NK-92 (cell line): ENCODE data around the gene BCL2L2.

Experiments used
- DNase-seq: peaks from one replicate; lab custom pipeline; 2025; ENCODE audit not compliant: unreplicated experiment; lab: John Stamatoyannopoulos, UW

BCL2L2 gene

DNA sequence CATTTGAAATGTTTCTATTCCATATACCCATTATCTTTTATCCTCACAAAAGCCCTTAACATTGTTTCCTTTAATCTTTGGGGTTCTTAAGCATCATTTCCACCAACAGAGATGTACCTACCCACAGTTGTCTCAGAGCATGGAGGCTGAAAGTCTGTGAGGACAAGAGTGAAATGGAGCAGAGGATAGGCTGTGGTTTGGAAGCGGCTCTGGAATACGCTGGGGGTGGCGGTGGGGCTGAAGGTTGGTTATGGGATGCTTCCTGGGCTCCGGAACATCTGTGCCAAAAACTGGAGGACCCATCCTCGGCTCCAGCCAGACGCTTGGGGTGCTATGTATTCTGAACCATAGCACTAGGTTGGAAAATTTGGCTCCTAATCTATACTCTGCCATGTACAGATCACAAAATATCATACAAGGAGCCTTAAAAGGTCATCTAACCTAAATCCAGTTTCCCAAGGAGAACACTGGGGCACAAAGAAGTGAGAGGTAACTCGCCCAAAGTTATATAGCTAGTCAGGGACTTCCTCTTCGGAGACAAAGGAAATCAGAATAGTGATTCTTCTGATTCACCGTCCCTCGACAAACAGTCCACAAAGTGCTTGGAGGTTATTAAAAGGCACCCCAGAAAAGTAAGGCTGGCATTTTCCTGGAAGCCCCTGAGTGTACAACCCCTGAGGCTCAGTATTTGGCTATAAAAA, 6.5 kb upstream of the BCL2L2 start:
- no peak for DNase-seq

DNA sequence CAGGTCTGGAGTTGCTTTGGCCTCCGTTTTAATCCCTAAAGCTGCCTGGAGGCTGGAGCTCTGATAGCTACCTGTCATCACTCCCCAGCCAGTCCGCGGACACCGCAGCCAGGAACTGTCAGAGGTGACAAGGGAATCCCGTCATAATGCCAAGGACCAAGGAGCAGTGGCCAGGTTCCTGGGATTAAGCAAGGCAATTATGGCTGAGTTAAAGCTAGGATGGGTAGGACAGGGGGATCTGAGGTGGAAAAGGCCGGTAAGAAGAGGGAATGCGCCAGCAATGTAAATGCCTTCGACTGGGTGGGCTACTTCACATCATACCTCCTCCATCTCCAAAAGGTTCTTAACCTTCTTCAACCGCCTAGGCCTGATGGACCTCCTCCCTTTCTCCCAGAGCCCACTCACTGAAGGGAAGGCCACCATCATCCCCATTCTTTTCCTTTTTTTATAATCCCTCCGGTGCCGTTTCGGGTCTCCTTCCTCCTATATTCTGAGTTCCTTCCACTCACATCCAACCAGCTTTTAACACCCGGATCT, 5.9 kb upstream of the BCL2L2 start:
- DNase-seq = no peak

DNA sequence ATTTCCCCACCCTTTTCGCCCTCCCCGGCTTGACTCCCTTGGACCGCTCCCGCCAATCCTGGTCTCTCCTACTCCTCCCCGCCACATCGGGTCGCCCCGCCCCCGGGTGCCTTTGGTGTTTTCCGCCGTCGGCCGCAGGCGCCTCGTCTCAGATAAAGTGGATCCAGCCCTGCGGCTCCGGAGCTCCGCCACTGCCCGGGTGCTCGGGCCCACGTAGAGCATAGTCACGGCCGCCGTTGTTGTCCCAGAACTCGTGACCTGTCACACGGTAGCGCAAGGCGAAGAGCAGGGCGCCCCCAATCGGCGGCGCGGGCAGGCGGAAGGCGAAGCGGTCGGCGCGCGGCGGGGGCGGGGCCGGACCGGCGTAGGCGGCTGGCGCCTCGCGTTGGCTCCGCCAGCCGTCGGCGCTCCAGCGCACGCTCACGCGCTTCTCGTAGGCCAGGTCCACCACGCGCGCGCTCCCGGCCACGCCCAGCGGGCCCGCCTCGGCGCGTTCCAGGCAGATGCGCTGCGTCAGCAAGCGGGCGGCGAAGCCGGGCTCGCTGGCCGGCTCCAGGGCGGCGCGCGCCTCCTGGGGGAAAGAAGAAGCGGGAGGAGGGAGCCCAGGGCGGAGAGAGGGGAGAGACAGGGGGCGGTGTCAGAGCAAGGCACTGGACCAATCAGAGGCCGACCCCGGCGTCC, 5.2 kb upstream of the BCL2L2 start:
- peak; percentile 77 for DNase-seq

DNA sequence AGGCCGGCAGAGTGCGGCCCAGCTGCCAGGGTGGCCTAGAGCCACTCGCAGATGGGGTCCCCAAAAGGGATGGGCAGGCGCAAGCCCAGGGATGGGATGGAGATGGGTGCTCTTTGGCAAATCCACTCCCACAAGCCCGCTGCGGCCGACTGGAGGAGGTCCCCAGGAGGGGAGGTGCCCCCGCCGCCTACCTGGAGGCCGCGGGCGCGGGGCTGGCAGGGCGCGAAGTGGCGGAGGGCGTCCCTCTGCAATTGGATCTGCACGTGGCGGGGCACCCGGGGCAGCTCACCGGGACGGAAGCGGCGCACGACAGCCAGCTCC, 4.7 kb upstream of the BCL2L2 start:
- no peak for DNase-seq

DNA sequence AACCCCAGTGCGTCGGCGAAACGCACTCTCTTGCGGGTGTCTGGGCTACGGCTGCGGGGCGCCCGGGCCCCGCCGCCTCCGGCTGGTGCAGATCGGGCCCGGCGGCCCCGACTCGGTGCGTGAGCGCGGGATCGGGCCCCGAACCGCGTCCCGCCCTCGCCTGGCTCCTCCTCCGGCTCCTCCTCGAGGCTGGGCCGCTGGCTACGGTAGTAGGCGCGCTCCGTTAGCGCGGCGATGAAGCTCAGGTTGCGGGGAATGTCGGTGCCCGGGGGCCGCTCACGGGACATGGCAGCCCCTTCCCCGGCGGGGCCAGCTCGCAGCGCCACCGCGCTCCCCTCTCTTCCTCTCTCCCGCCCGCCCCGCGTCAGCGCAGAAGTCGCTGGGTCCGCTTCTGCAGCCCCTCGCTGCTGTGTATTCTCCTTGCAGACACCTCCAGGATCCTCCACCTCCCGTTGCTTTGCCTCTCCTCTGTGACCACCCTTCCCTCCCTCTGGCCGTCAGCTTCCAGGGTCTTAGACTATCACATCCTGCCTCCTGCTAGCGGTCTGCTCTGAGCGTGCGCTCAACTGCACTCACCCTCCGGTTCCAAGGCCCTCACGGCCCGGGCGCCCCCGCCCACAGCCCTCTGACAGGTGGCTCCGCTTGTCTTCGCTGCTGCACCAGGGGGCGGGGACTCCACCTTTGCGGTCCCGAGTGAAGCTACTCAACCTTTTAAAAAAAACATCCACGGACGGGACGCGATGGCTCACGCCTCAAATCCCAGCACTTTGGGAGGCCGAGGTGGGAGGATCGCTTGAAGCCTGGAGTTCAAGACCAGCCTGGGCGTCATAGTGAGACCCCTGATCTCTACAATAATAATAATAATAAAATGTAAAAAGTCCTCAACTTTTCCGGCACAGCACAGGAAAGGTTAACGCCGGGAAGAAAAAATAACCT, 4.1 kb upstream of the BCL2L2 start, which contains the start of gene PPP1R3E:
Gene PPP1R3E, minus strand, starts transcription at position 570 of the 936 bp plus-strand sequence. Its CDS starts 283 bp downstream, at position 287.
- peak; percentile 18 for DNase-seq

DNA sequence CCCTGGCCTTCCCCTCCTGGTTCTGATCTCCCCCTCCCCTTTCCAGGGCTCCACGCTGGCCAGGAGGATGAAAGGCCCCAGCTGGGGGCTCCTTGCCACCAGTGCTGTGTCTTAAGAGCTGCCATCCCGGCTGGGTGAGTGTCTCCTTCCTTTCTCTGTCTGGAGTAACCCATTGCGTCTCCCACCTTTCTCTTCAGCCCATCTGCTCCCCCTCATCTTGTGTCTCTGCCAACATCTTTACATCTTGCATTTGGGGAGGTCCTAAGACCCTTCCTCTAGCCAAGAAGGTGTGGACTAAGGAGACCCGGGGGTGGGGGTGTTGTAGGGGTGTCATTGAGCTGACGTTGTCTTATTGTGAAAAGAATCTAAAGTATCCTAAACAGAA, 505 bp downstream of the BCL2L2 start:
- no peak for DNase-seq

DNA sequence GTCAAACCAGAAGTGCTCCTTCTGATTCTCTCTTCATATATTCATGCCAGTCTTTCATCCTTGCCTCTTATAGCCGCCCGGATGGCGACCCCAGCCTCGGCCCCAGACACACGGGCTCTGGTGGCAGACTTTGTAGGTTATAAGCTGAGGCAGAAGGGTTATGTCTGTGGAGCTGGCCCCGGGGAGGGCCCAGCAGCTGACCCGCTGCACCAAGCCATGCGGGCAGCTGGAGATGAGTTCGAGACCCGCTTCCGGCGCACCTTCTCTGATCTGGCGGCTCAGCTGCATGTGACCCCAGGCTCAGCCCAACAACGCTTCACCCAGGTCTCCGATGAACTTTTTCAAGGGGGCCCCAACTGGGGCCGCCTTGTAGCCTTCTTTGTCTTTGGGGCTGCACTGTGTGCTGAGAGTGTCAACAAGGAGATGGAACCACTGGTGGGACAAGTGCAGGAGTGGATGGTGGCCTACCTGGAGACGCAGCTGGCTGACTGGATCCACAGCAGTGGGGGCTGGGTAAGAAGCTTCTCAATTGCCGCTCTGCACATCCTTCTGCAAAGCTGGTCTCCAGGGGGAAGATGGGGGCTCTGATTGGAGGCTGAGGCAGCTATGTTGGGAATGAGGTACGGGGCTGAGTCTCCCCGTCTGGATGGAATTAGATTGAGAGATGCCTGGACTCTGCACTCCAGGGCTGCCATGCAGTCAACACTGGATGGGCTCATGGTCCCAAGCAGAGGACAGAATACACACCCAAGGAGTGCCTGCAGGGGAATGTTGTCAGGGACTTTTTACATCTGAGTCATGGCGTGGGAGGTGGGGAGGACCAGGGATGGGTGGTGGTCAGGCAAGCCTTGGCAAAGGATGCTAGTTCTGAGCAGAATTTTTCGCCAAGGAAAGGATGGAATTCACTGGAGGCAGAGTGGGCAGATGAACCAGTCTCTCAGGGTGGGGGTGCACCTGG, 1.3 kb downstream of the BCL2L2 start:
- no peak for DNase-seq

DNA sequence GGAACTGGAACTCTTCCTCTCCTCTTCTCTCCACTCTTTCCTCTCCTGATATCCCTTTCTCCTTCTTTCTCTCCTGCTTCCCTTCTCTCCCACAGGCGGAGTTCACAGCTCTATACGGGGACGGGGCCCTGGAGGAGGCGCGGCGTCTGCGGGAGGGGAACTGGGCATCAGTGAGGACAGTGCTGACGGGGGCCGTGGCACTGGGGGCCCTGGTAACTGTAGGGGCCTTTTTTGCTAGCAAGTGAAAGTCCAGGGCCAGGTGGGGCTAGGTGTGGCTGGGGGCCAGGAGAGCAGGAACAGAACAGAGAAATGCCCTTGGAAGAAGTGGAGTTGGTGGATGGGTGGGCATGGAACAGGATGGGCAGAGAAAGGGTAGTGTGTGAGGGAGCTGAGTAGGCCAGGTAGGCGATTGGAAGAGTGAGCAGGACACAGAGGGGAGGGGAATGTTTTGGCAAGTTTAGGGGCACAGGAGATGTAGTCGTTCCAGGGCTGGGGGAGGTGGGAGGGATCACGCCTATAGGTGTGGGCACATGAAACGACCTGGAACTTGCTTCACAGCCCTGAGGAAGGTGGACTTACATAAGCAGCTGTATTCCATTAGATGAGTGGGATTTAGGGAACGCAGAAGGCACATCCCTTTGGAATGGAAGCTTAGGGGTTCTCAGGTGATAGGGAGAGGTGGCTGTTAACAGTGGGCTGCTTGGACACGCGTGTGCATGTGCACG, 2.2 kb downstream of the BCL2L2 start:
- no peak for DNase-seq

DNA sequence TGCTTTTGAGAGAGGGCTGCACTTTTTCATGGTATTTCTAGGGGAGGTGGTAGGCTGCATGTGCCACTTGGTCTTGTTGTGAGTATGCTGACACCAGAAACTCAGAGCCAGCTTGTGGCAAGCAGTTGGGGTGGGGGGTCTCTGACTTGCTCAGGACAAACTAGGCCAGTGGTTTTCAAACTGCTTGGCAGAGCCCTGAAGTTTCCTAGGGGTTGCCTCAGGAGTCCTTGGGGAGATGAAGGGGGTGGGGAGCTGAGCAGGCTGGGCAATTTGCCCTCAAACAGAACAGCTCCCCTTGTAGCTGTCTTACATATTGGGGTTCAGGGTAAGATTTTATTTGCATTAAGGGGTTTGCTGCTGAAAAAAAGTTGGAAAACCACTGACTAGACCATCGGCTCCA, 3.9 kb downstream of the BCL2L2 start:
- DNase-seq = no peak

DNA sequence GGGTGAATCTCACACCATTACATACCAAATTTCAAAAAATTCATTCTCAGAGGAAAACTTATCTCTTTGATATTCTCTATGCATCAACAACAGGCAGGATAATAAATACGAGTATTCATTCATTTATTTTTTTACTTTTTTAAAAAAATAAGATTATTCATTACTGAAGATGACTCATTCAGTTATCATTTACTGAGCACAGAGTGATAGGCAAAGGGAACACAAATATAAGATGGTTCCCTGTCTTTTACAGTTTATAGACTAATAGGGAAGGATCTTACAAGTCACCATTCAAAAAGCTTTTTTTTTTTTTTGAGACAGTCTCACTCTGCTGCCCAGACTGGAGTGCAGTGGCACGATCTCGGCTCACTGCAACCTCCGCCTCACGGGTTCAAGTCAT, 9.7 kb downstream of the BCL2L2 start:
- DNase-seq = no peak

DNA sequence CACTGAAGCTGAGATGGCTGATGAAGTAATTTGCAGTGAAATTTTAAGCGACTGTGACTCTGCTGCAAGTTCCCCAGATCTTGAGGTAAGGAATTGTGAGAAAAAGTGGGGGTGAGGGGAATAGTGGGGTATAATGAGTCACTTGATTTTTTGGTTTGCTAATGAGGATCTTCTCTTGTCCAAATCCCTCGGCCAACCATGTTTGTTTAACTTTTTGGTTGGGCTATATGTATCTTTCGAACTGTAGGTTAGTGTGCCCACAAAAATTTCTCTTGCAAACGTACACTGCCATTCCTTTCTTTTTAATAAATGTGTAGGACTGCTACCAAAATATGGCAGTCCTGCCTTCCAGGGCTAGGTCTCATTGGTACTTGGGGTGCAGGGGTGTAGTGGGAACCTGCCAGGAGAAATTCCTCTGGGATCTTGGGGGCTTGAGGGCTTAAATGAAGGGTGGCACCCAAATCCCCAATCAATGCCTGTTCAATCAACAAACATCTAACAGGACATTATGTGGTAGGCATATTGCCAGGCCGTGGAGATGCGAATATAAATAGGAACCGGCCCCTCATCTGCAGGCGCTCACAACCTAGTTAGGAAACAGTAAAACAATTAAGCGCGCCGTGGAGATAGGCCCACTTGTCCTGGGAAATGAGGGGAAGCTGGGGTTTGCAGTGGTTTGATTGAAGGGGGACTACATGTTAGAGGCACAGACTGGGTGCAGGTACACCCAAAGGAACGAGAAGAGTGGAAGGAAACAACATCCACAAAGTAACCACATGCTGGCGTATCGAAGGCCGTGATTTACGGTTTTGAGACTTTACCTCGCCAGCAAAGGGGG, 13.3 kb downstream of the BCL2L2 start:
- DNase-seq = no peak

DNA sequence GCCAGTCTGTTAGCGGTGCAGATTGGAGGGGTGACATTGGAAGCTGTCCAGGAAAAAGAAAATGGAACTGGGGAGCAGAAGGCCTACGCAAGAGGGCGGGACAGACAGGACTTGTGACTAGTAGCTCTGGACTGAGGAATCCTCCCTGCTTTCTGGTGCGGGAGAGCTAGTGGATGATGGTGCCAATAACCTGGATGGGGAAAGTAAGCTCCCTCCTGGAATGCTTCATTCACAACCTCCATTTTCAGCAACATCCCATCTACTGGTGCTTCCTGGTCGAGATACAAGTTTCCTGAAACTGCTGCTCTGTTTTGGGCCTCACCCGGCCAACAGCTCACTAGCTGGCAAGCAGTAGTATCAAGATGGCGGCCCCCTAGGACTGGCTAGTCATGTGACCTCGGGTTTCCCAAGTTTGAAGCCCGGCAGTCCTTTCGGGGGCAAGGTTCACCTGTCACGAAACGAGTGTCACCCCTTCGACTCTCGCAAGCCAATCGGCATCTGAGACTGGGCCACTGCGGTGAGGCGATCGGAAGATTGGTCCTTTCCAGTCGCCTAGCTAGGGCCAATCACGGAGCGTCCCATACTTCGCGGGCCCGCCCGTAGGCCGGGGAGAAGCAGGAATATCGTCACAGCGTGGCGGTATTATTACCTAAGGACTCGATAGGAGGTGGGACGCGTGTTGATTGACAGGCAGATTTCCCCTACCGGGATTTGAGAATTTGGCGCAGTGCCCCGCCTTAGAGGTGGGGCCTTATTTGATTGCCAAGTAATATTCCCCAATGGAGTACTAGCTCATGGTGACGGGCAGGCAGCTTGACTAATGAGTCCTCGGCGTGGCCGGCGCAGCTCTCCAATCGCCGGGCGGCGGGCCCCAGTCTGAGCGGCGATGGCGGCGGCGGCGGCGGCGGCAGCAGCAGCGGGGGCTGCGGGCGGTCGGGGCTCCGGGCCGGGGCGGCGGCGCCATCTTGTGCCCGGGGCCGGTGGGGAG, 14.2 kb downstream of the BCL2L2 start, which contains the start of gene PABPN1:
Gene PABPN1, plus strand, starts transcription at position 874 of the 988 bp plus-strand sequence. Its CDS starts 13 bp downstream, at position 887.
- DNase-seq = peak; percentile 100

DNA sequence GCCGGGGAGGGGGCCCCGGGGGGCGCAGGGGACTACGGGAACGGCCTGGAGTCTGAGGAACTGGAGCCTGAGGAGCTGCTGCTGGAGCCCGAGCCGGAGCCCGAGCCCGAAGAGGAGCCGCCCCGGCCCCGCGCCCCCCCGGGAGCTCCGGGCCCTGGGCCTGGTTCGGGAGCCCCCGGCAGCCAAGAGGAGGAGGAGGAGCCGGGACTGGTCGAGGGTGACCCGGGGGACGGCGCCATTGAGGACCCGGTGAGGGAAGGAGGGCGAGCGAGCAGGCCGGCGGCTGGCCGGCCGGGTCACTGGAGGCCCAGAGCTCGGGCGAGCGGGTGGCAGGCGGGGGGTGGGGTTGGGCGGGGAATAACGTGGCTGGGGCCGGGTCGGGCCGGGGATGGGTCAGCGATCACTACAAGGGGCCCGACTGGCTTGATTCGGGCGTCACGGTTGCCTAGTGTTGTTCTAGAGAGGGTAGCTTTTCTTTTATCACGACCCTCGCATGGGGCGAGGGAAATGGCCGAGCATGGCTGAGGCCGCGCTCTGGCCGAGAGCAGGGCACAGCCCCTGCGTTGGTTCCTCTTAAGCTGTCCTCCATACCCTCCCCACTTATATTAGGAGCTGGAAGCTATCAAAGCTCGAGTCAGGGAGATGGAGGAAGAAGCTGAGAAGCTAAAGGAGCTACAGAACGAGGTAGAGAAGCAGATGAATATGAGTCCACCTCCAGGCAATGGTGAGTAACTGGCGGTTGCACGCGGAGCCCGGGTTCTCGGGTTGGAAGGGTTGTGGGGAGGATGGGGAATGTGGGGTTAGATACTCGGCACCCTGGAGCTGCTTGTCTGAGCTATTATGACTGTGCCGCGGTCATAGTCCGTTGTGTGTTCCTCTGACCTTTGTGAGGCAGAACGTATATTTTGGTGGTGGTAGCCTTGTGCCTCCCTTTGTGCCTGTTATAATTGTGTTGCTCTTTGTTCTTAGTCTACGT, 15.2 kb downstream of the BCL2L2 start:
- DNase-seq = no peak

DNA sequence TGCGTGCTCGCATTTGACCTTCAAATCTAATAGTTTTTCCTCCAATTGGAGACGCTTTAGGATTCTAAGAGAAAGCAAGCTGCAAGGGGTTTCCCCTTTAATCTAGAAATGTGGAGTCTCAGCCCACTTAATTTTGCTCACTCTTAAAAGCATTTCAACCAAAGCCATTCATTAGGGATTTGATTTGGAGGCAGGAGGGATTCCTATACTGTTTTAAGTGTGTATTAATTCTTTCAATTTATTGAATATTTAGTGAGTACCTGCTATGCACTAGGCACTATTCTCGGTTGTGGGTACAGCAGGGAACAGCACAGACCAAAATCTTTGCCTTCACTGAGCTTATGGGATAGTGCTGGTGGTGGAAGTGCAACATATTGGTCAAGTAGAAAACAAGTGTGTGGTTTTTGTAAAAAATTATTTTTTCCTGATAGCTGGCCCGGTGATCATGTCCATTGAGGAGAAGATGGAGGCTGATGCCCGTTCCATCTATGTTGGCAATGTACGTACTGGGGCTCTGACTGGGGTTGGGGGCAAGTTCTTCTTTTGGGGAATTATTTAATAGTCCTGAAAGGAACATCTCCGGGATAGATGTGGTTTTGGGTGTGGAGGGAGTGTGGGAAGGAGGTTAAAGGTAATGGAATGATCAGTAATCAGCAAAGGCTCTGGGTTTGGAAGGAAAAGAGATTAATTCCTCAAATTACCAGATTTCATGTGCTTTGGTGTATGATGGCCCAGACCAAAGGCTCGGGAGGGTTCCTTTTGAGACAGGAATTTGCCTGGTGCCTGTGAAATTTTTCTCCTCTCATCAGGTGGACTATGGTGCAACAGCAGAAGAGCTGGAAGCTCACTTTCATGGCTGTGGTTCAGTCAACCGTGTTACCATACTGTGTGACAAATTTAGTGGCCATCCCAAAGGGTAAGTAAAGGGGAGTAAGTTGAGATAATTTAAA, 16.2 kb downstream of the BCL2L2 start:
- no peak for DNase-seq

DNA sequence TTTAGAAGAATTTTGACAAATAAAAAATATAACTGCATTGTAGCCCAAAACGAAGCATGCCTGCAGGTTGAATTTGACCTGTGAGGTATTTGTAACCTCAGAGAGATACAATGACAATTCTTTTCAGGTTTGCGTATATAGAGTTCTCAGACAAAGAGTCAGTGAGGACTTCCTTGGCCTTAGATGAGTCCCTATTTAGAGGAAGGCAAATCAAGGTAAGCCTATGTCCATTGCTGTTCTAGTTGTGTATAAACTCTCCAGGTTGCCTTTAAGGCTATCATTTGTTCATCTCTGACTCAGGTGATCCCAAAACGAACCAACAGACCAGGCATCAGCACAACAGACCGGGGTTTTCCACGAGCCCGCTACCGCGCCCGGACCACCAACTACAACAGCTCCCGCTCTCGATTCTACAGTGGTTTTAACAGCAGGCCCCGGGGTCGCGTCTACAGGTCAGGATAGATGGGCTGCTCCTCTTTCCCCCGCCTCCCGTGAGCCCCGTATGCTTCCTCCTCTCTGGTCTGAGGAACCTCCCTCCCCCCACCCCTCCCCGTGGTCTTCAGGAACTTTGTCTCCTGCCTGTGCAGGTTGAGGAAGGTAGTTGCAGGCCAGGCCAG, 17.3 kb downstream of the BCL2L2 start:
- DNase-seq = no peak
